Gastroesophageal sphincter (tissue), 4 donors: ENCODE measurements around the gene PLA2G4A. TPM values are rescaled to one million over a fixed set of nuclear protein-coding genes. Genes with fewer than 3 reads are reported as not detected.

Source experiments
- ATAC-seq: fragments of 150-250 bp; one replicate; pipeline ENCODE4 v1.9.1; 2016; ENCODE audit warnings: mild to moderate bottlenecking, moderate library complexity
- H3K27ac ChIP-seq, 4 donors: fragments of 200-600 bp; sonication (generic) in 3 of 4; 1 replicate in 3 of 4; 2 replicates in 1 of 4; pipeline ENCODE4 v1.5.1; 2016 to 2019
- H3K27me3 ChIP-seq: fragments of 200-600 bp; sonication (generic); one replicate; pipeline ENCODE4 v1.5.1; 2019
- H3K36me3 ChIP-seq, 2 donors: fragments of 200-600 bp; sonication (generic); one replicate each; pipeline ENCODE4 v1.5.1; 2019; ENCODE audit warnings: control low read depth in 1 of 2
- H3K4me1 ChIP-seq, 3 donors: fragments of 200-600 bp; sonication (generic); 1 replicate in 2 of 3; 2 replicates in 1 of 3; pipeline ENCODE4 v1.5.1; 2016 to 2019; ENCODE audit warnings: control low read depth in 2 of 3
- H3K4me3 ChIP-seq, 2 donors: fragments of 200-600 bp; sonication (generic); one replicate each; pipeline ENCODE4 v1.5.1; 2019; ENCODE audit warnings: mild to moderate bottlenecking in 1 of 2, moderate library complexity in 1 of 2
- H3K9me3 ChIP-seq, 3 donors: fragments of 200-600 bp; sonication (generic); one replicate each; pipeline ENCODE4 v1.5.1; 2017 to 2019; ENCODE audit warnings: control low read depth in 2 of 3
- EP300 ChIP-seq: sonication (generic); formaldehyde crosslinking; IDR thresholded peaks from one replicate; pipeline ENCODE4 v1.6.1; 2017; ENCODE audit warnings: antibody characterized with exemption, mild to moderate bottlenecking
- POLR2A ChIP-seq, 2 donors: fragments of 450-650 bp; IDR thresholded peaks; one replicate each; pipeline ENCODE4 v1.6.1; 2017; ENCODE audit warnings: antibody characterized with exemption in 2 of 2, mild to moderate bottlenecking in 2 of 2, moderate library complexity in 1 of 2
- POLR2AphosphoS5 ChIP-seq: sonication (generic); formaldehyde crosslinking; IDR thresholded peaks from one replicate; pipeline ENCODE4 v1.6.1; 2017; ENCODE audit warnings: antibody characterized with exemption
- WGBS, 2 donors: methylation state at CpG; one replicate each; pipeline ENCODE4 v1.1.5; 2018; ENCODE audit warnings: low coverage in 1 of 2; 5-methylcytosine and 5-hydroxymethylcytosine counted together
- total RNA-seq, 4 donors: library from RNA; depleted of rRNA; stranded (reverse); fragments of >200 nt; gene quantifications; one replicate each; pipeline ENCODE4 v1.1.0, GENCODE V29; 2016
- TF ChIP-seq, protein P1 (sequence below), 4 experiments: fragments of 200-600 bp in 2 of 4; fragments of 450-650 bp in 2 of 4; sonication (generic) in 1 of 4; IDR thresholded peaks; one replicate each; pipeline ENCODE4 v1.5.1; 2017 to 2019; ENCODE audit warnings: antibody characterized with exemption in 4 of 4, mild to moderate bottlenecking in 2 of 4, moderate library complexity in 2 of 4

The PLA2G4A gene
- 1 to 10 TPM; 3.6 to 9.7 (median 5.0) TPM for total RNA-seq

DNA sequence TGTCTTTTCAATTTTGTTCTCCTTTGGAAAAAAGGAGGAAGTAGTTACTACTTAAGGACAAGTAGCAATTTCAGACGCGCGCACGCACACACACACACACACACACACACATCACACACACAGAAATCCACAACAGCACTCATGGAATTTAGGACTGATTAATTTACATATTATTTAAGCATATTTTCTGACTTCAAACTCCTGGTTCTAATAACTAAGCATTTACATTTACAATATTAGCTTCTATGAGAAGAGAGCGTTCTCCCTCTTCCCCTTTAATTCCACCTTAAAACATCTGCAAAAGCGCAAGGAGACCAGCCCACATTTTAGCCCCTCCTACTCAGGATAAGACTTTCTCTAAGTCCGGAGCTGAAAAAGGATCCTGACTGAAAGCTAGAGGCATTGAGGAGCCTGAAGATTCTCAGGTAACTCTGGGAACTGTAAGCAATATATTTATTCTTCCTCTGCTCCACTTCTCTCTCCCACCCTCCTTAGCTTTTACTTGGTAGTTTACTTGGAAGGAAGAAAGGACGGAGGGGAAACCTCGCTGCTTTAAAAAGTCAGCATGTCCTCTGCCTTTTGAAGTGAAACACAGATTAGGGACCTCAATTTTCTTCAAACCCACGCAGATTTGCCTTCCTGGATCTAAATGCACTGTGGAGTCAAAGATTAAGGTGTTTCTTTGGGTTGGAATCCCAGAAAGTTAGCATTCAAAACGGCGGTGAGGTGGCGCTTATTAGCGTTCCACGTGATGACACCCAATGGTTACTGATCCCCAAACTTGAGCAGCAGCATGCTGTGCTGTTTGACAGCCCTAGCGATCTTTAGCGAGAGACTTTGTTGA, at the start of gene PLA2G4A:
PLA2G4A (plus strand) TSS at position 339 of the 844 bp plus-strand sequence. CDS start 25,406 bp downstream, outside the sequence.
- WGBS, 2 donors, result 2 to 9% methylated on average over 17 of the region's 17 CpGs
- no peak for TF ChIP-seq POLR2A (IDR thresholded peaks at IDR 0.05)
- no peak for TF ChIP-seq POLR2AphosphoS5
- no peak for TF ChIP-seq EP300
- TF ChIP-seq, protein P1, sequence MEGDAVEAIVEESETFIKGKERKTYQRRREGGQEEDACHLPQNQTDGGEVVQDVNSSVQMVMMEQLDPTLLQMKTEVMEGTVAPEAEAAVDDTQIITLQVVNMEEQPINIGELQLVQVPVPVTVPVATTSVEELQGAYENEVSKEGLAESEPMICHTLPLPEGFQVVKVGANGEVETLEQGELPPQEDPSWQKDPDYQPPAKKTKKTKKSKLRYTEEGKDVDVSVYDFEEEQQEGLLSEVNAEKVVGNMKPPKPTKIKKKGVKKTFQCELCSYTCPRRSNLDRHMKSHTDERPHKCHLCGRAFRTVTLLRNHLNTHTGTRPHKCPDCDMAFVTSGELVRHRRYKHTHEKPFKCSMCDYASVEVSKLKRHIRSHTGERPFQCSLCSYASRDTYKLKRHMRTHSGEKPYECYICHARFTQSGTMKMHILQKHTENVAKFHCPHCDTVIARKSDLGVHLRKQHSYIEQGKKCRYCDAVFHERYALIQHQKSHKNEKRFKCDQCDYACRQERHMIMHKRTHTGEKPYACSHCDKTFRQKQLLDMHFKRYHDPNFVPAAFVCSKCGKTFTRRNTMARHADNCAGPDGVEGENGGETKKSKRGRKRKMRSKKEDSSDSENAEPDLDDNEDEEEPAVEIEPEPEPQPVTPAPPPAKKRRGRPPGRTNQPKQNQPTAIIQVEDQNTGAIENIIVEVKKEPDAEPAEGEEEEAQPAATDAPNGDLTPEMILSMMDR (IDR thresholded peaks at IDR 0.05), result no peak
- Histone ChIP-seq H3K27me3 (no peaks in the 10 kb centered on the region), H3K36me3 (no peaks in the 10 kb centered on the region), H3K9me3 (no peaks in the 10 kb centered on the region), H3K27ac (peak within 1 kb of the TSS; percentile 4 to 81 (median 70)), H3K4me3 (peak within 1 kb of the TSS; percentile 59 to 96), H3K4me1 (peaks cover 0 to 6% (median 0%) of the 10 kb centered on the region in 3 donors)
- ATAC-seq, result peak; percentile 78

DNA sequence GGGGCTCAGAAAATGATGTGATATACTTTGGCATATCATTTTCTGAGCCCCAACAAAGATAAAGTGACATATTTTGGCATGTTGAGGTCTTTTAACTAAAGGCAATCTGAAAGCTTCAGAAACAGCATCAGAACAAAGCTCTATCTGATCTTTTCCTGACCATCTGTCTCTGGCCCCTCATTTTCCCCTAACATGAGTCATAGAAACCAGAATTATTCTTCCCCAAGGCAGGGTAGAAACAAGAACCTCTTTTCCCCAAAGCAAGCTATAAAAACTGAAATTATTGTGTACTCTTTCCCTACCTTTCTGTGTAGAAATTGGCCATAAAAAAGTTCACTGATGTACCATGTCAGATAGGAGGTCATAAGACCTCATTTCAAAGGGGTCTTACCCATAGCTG, 48.7 kb upstream of the PLA2G4A start:
- Histone ChIP-seq H3K27ac (no peak overlapping the region), H3K4me3 (no peak overlapping the region), H3K4me1 (no peaks in the 10 kb centered on the region), H3K9me3 (no peaks in the 10 kb centered on the region), H3K27me3 (no peaks in the 10 kb centered on the region), H3K36me3 (no peaks in the 10 kb centered on the region)
- no peak for ATAC-seq
- TF ChIP-seq POLR2A (IDR thresholded peaks at IDR 0.05), result no peak
- TF ChIP-seq, protein P1 (IDR thresholded peaks at IDR 0.05), result no peak
- TF ChIP-seq POLR2AphosphoS5, result no peak
- TF ChIP-seq EP300, result no peak

DNA sequence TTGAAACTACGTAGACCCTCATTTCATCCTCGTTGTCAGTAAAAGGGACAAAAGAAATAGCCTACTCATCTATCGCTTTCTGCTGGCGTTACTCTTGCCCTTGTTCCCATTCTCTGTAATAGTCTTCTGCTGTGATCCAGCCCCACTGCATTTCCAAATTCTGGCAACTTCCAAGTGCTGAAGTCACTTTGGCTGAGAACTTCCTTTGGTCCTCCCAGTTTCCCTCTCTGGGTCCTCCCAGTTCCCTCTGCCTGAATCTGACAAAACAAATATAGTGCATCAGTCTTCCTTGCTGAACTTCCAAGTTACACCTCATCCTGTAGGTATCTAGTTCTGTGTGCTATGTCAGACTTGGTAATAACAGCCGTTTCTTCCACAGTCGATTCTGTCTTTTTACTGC, 47.0 kb upstream of the PLA2G4A start:
- no peaks in the 10 kb centered on the region for H3K27me3 ChIP-seq
- WGBS, 2 donors, result 49 to 79% methylated on average over 4 to 6 of the region's 6 CpGs
- no peak overlapping the region for H3K27ac ChIP-seq
- no peak overlapping the region for H3K4me3 ChIP-seq
- H3K4me1 ChIP-seq, result no peaks in the 10 kb centered on the region
- no peaks in the 10 kb centered on the region for H3K9me3 ChIP-seq
- TF ChIP-seq, protein P1 (IDR thresholded peaks at IDR 0.05), result no peak
- no peak for TF ChIP-seq POLR2AphosphoS5
- no peak for TF ChIP-seq EP300
- TF ChIP-seq POLR2A (IDR thresholded peaks at IDR 0.05), result no peak
- no peaks in the 10 kb centered on the region for H3K36me3 ChIP-seq
- ATAC-seq, result peak; percentile 61

DNA sequence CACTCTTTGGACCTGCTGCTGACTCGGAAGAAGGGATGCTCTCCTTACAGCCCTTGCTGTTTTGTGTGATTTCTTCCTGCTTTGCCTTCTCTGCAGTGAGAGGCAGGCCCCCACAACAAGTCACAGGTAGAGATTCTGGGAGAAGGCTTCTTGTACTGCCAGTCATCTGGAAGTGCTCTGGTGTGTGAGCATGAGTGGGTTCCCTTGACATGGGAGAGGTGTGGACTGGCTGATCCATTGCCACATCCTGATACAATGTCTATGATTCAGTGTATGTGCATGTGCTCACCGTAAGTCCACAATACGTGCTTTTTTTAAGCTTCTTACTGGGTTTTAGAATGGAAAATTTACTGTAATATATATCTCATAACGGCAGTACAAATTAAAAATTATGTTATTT, 46.0 kb upstream of the PLA2G4A start:
- no peak for TF ChIP-seq POLR2A (IDR thresholded peaks at IDR 0.05)
- TF ChIP-seq, protein P1 (IDR thresholded peaks at IDR 0.05), result no peak
- no peak for TF ChIP-seq POLR2AphosphoS5
- no peak for TF ChIP-seq EP300

DNA sequence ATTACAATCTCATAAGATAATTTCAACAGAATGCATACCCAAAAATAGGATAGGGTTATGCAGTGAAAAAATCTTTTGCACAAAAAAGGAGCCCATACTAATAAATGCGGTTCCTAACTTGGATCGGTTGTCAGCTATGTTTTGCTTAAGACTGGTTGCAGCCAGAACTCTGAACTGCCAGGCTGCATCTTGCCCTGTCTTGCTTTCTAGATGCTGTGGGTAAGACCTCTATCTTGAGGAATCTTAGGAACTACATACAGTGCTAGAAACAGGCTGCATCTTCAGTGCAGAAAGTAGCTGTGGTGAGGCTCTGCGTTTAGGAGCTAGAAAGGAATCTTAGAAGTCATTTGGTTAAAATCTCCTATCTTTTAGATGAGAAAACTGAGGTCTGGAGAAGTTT, 45.6 kb upstream of the PLA2G4A start:
- WGBS, 2 donors, result 53 to 72% methylated on average over 3 of the region's 3 CpGs
- Histone ChIP-seq H3K27ac (no peak overlapping the region), H3K4me3 (no peak overlapping the region), H3K36me3 (no peaks in the 10 kb centered on the region), H3K4me1 (no peaks in the 10 kb centered on the region), H3K9me3 (no peaks in the 10 kb centered on the region), H3K27me3 (no peaks in the 10 kb centered on the region)
- no peak for TF ChIP-seq POLR2A (IDR thresholded peaks at IDR 0.05)
- TF ChIP-seq, protein P1 (IDR thresholded peaks at IDR 0.05), result no peak
- TF ChIP-seq POLR2AphosphoS5, result no peak
- no peak for TF ChIP-seq EP300
- ATAC-seq, result no peak

More for the DNA sequence above, 46.0 kb upstream of the PLA2G4A start:
- H3K27me3 ChIP-seq, result no peaks in the 10 kb centered on the region
- 86 to 89% methylated on average over 1 to 4 of the region's 4 CpGs for WGBS, 2 donors
- no peak overlapping the region for H3K4me3 ChIP-seq
- H3K27ac ChIP-seq, result no peak overlapping the region
- no peaks in the 10 kb centered on the region for H3K9me3 ChIP-seq
- no peaks in the 10 kb centered on the region for H3K4me1 ChIP-seq
- no peak for ATAC-seq
- no peaks in the 10 kb centered on the region for H3K36me3 ChIP-seq
